ENCODE data around the gene PGM2L1.
"Not testable (repeated sequence)": the region's sequence is repeated elsewhere in the genome, so short reads cannot be mapped to it uniquely, and the experiment has no call there.

Gene PGM2L1

GRCh38 chr11:74339619-74340018 is 58.6 kb downstream of the PGM2L1 start:
- Mint-ChIP-seq H3K36me3 (ENCODE audit: low read depth) (peaks cover 24% of the 10 kb centered on the region), H3K9me3 (no peaks in the 10 kb centered on the region), H3K27ac (no peak overlapping the region), H3K27me3 (ENCODE audit: low read depth, poor library complexity) (no peaks in the 10 kb centered on the region), H3K4me3 (no peak overlapping the region), H3K4me1 (peaks cover 2% of the 10 kb centered on the region)
- no peak for DNase-seq
- TF ChIP-seq CTCF (IDR thresholded peaks at IDR 0.05) = no peak

- no peak overlapping the region for H3K4me3 Mint-ChIP-seq
- no peaks in the 10 kb centered on the region for H3K9me3 Mint-ChIP-seq
- DNase-seq = no peak
- H3K27me3 Mint-ChIP-seq (ENCODE audit: low read depth, poor library complexity) = no peaks in the 10 kb centered on the region
- H3K36me3 Mint-ChIP-seq (ENCODE audit: low read depth) = peaks cover 17% of the 10 kb centered on the region
- no peak overlapping the region for H3K27ac Mint-ChIP-seq
- no peaks in the 10 kb centered on the region for H3K4me1 Mint-ChIP-seq
- no peak for TF ChIP-seq CTCF (IDR thresholded peaks at IDR 0.05)
Observed at GRCh38 chr11:74338963-74339362, 59.3 kb downstream of the PGM2L1 start.

GRCh38 chr11:74333193-74333592 is 65.0 kb downstream of the PGM2L1 start:
- H3K4me3 Mint-ChIP-seq = no peak overlapping the region
- TF ChIP-seq CTCF (IDR thresholded peaks at IDR 0.05) = no peak
- H3K36me3 Mint-ChIP-seq (ENCODE audit: low read depth) = peaks cover 10% of the 10 kb centered on the region
- H3K27me3 Mint-ChIP-seq (ENCODE audit: low read depth, poor library complexity) = no peaks in the 10 kb centered on the region
- no peaks in the 10 kb centered on the region for H3K4me1 Mint-ChIP-seq
- peaks cover under 1% of the 10 kb centered on the region for H3K9me3 Mint-ChIP-seq
- no peak overlapping the region for H3K27ac Mint-ChIP-seq
- DNase-seq = no peak

- H3K9me3 Mint-ChIP-seq = peaks cover 7% of the 10 kb centered on the region
- no peak overlapping the region for H3K27ac Mint-ChIP-seq
- TF ChIP-seq CTCF (IDR thresholded peaks at IDR 0.05) = no peak
- DNase-seq = no peak
- H3K27me3 Mint-ChIP-seq (ENCODE audit: low read depth, poor library complexity) = no peaks in the 10 kb centered on the region
- H3K4me3 Mint-ChIP-seq = no peak overlapping the region
- no peaks in the 10 kb centered on the region for H3K4me1 Mint-ChIP-seq
- H3K36me3 Mint-ChIP-seq (ENCODE audit: low read depth) = peaks cover 17% of the 10 kb centered on the region
Observed at GRCh38 chr11:74332291-74332690, 65.9 kb downstream of the PGM2L1 start.

- H3K9me3 Mint-ChIP-seq; H3K27ac Mint-ChIP-seq; H3K4me3 Mint-ChIP-seq; DNase-seq; H3K27me3 Mint-ChIP-seq (ENCODE audit: low read depth, poor library complexity); H3K4me1 Mint-ChIP-seq: not testable (repeated sequence)
- peaks cover 20% of the 10 kb centered on the region for H3K36me3 Mint-ChIP-seq (ENCODE audit: low read depth)
Observed at GRCh38 chr11:74331000-74331399, 67.2 kb downstream of the PGM2L1 start.

DNA sequence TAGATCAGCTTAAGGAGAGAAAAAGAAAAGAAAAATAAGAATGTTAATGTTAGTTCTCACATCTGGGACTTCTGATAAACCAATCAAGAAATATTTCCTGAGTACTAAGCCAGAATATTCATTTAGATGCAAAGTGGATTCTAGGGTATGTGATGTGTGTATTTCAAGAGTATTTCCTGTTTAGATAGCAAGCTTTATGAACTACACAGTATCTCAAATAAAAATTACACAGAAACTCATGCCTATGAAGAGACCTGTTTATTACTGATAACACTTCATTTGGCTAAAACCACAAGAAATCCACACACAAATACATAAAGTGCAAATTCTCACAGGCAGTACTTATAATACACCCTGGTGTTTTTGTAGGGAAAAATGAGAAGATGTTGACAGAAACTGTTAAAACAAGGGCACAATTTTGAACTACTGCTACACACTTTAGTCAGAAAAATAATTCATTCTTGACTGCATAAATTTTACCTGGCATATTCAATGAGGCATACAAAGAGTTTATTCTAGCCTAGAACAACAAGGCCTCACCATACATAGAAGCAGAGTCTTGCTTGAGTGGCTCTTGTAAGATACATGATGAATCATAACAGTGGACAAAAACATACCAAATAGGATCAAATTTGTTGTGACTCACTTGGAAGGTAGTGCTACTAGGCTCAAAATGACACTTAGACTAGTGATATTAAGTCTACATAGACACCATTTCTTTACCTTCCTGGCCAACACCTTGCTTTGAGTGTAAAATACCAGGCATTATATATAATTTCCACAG is 68.0 kb downstream of the PGM2L1 start:
- Mint-ChIP-seq H3K27ac (no peak overlapping the region), H3K36me3 (ENCODE audit: low read depth) (peaks cover 20% of the 10 kb centered on the region), H3K9me3 (peaks cover 9% of the 10 kb centered on the region), H3K4me3 (no peak overlapping the region), H3K4me1 (peaks cover 11% of the 10 kb centered on the region), H3K27me3 (ENCODE audit: low read depth, poor library complexity) (peaks cover 4% of the 10 kb centered on the region)
- no peak for DNase-seq
- no peak for TF ChIP-seq CTCF (IDR thresholded peaks at IDR 0.05)

Measured in nephron progenitor cell (in vitro differentiated cells).